ENCODE data around the gene XCL1. TPM values are rescaled to one million over a fixed set of nuclear protein-coding genes. Genes with fewer than 3 reads are reported as not detected.
"Not testable (repeated sequence)": the region's sequence is repeated elsewhere in the genome, so short reads cannot be mapped to it uniquely, and the experiment has no call there.

XCL1 gene
- total and polyA plus RNA-seq, 2 donors (not counting 1 experiment from before 2014, with no cell fraction given) = not detected

GRCh38 chr1:168580991-168581390 lies 4.6 kb downstream of the XCL1 start:
- not testable (repeated sequence) for DNase-seq (ENCODE audit: low read depth in 2 of 2); H4K20me1 ChIP-seq (ENCODE audit: control insufficient read depth, extremely low read depth, insufficient read depth, low read length); H3K36me3 ChIP-seq (ENCODE audit: control insufficient read depth, insufficient read depth, low read length); H3K4me1 ChIP-seq (ENCODE audit: control insufficient read depth, extremely low read depth, insufficient read depth, low read length); H3K4me2 ChIP-seq (ENCODE audit: extremely low read depth, insufficient read depth, low read length); H2AFZ ChIP-seq (ENCODE audit: low read length); H3K9ac ChIP-seq (ENCODE audit: insufficient read depth, low read length); H3K79me2 ChIP-seq (ENCODE audit: control insufficient read depth, insufficient read depth, low read length); H3K27me3 ChIP-seq (ENCODE audit: control insufficient read depth, insufficient read depth, low read length); H3K9me3 ChIP-seq (ENCODE audit: control insufficient read depth, insufficient read depth, low read depth, low read length); H3K27ac ChIP-seq (ENCODE audit: insufficient read depth, low read length); H3K4me3 ChIP-seq (replicated peaks in 1 of 4; ENCODE audit: control extremely low read depth in 1 of 4, insufficient read depth in 1 of 4, low read depth in 3 of 4, low read length in 4 of 4)

- no peak overlapping the region for H3K9ac ChIP-seq (ENCODE audit: insufficient read depth, low read length)
- H3K79me2 ChIP-seq (ENCODE audit: control insufficient read depth, insufficient read depth, low read length) = no peaks in the 10 kb centered on the region
- H3K9me3 ChIP-seq (ENCODE audit: control insufficient read depth, insufficient read depth, low read depth, low read length) = no peaks in the 10 kb centered on the region
- H3K36me3 ChIP-seq (ENCODE audit: control insufficient read depth, insufficient read depth, low read length) = no peaks in the 10 kb centered on the region
- H2AFZ ChIP-seq (ENCODE audit: low read length) = no peak overlapping the region
- no peak overlapping the region for H3K4me2 ChIP-seq (ENCODE audit: extremely low read depth, insufficient read depth, low read length)
- DNase-seq (ENCODE audit: low read depth in 2 of 2) = no peak
- H3K4me1 ChIP-seq (ENCODE audit: control insufficient read depth, extremely low read depth, insufficient read depth, low read length) = peaks cover 2% of the 10 kb centered on the region
- no peak for TF ChIP-seq CTCF (conservative IDR thresholded peaks at IDR 0.05 in 1 of 2, IDR thresholded peaks at IDR 0.05 in 1 of 2; ENCODE audit: low read depth in 1 of 2, low read length in 2 of 2)
- no peak overlapping the region for H3K4me3 ChIP-seq (replicated peaks in 1 of 4; ENCODE audit: control extremely low read depth in 1 of 4, insufficient read depth in 1 of 4, low read depth in 3 of 4, low read length in 4 of 4)
- no peaks in the 10 kb centered on the region for H4K20me1 ChIP-seq (ENCODE audit: control insufficient read depth, extremely low read depth, insufficient read depth, low read length)
- no peaks in the 10 kb centered on the region for H3K27me3 ChIP-seq (ENCODE audit: control insufficient read depth, insufficient read depth, low read length)
- H3K27ac ChIP-seq (ENCODE audit: insufficient read depth, low read length) = no peak overlapping the region
These were observed 5.6 kb downstream of the XCL1 start for GRCh38 chr1:168581817-168582572.

GRCh38 chr1:168582688-168583336 lies 6.4 kb downstream of the XCL1 start:
- peak in 1 of 2 donors; percentile 64 for DNase-seq (ENCODE audit: low read depth in 2 of 2)
- Histone ChIP-seq H3K79me2 (ENCODE audit: control insufficient read depth, insufficient read depth, low read length) (no peaks in the 10 kb centered on the region), H3K4me2 (ENCODE audit: extremely low read depth, insufficient read depth, low read length) (no peak overlapping the region), H3K27me3 (ENCODE audit: control insufficient read depth, insufficient read depth, low read length) (no peaks in the 10 kb centered on the region), H2AFZ (ENCODE audit: low read length) (no peak overlapping the region), H3K9me3 (ENCODE audit: control insufficient read depth, insufficient read depth, low read depth, low read length) (no peaks in the 10 kb centered on the region), H3K4me3 (replicated peaks in 1 of 4; ENCODE audit: control extremely low read depth in 1 of 4, insufficient read depth in 1 of 4, low read depth in 3 of 4, low read length in 4 of 4) (no peak overlapping the region), H3K36me3 (ENCODE audit: control insufficient read depth, insufficient read depth, low read length) (no peaks in the 10 kb centered on the region), H3K9ac (ENCODE audit: insufficient read depth, low read length) (no peak overlapping the region), H3K4me1 (ENCODE audit: control insufficient read depth, extremely low read depth, insufficient read depth, low read length) (peaks cover 2% of the 10 kb centered on the region), H3K27ac (ENCODE audit: insufficient read depth, low read length) (no peak overlapping the region), H4K20me1 (ENCODE audit: control insufficient read depth, extremely low read depth, insufficient read depth, low read length) (no peaks in the 10 kb centered on the region)
- TF ChIP-seq EZH2 (IDR thresholded peaks at IDR 0.05; ENCODE audit: low read length, missing control alignments) (no peak), CTCF (conservative IDR thresholded peaks at IDR 0.05 in 1 of 2, IDR thresholded peaks at IDR 0.05 in 1 of 2; ENCODE audit: low read depth in 1 of 2, low read length in 2 of 2) (no peak)

Measured in fibroblast of lung (primary cell).